ENCODE results near the gene WNT8A.

DNA sequence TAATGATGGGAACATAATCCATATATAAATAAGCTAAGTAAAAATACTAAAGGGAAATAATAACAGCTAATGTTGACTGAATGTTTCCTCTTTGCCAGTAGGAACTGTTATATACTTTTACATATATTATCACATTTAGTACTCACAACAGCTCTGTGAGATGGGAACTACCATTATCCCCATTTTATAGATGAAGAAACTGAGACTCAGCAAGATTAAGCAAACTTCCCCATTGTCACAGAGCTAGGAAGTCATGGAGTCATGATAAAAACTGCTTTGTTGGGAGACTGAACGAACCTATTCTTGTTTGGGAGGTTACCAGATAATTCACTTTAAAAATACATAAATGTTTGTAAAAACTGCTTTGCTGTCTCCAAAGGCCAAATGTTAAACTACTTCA lies 23.4 kb downstream of the WNT8A start:
- TF ChIP-seq CEBPB (IDR thresholded peaks at IDR 0.05; ENCODE audit: low read depth, low read length) (no peak), BHLHE40 (IDR thresholded peaks at IDR 0.05; ENCODE audit: low read depth, low read length) (no peak), CHD1 (IDR thresholded peaks at IDR 0.05; ENCODE audit: low read depth, low read length) (no peak), RAD21 (IDR thresholded peaks at IDR 0.05; ENCODE audit: low read length) (no peak), SMC3 (IDR thresholded peaks at IDR 0.05; ENCODE audit: low read depth, low read length) (no peak)
- TF ChIP-seq, protein P1, sequence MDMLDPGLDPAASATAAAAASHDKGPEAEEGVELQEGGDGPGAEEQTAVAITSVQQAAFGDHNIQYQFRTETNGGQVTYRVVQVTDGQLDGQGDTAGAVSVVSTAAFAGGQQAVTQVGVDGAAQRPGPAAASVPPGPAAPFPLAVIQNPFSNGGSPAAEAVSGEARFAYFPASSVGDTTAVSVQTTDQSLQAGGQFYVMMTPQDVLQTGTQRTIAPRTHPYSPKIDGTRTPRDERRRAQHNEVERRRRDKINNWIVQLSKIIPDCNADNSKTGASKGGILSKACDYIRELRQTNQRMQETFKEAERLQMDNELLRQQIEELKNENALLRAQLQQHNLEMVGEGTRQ (IDR thresholded peaks at IDR 0.05; ENCODE audit: low read depth, low read length), result no peak
- TF ChIP-seq, protein P2, sequence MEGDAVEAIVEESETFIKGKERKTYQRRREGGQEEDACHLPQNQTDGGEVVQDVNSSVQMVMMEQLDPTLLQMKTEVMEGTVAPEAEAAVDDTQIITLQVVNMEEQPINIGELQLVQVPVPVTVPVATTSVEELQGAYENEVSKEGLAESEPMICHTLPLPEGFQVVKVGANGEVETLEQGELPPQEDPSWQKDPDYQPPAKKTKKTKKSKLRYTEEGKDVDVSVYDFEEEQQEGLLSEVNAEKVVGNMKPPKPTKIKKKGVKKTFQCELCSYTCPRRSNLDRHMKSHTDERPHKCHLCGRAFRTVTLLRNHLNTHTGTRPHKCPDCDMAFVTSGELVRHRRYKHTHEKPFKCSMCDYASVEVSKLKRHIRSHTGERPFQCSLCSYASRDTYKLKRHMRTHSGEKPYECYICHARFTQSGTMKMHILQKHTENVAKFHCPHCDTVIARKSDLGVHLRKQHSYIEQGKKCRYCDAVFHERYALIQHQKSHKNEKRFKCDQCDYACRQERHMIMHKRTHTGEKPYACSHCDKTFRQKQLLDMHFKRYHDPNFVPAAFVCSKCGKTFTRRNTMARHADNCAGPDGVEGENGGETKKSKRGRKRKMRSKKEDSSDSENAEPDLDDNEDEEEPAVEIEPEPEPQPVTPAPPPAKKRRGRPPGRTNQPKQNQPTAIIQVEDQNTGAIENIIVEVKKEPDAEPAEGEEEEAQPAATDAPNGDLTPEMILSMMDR (conservative IDR thresholded peaks at IDR 0.05; ENCODE audit: low read depth, low read length), result no peak
